HFFc6 (cell line): ENCODE results near the gene ZNF618. TPM values are rescaled to one million over a fixed set of nuclear protein-coding genes. Genes with fewer than 3 reads are reported as not detected.

ENCODE experiments used
- DNase-seq: peaks from one replicate; pipeline ENCODE4 v3.0.0-alpha.2; 2018
- H3K27ac Mint-ChIP-seq: 2 replicates; pipeline ENCODE4 v1.8.0; 2020; ENCODE audit warnings: mild to moderate bottlenecking, mixed read lengths
- H3K27me3 Mint-ChIP-seq: 2 replicates; pipeline ENCODE4 v1.8.0; 2021; ENCODE audit warnings: mild to moderate bottlenecking, moderate library complexity, mixed read lengths; ENCODE audit not compliant: insufficient read depth
- H3K36me3 Mint-ChIP-seq: 2 replicates; pipeline ENCODE4 v1.8.0; 2021; ENCODE audit warnings: low read depth, mixed read lengths
- H3K4me1 Mint-ChIP-seq: 2 replicates; pipeline ENCODE4 v1.8.0; 2020; ENCODE audit warnings: low read depth, mixed read lengths
- H3K4me3 Mint-ChIP-seq: 2 replicates; pipeline ENCODE4 v1.8.0; 2020; ENCODE audit warnings: mild to moderate bottlenecking, moderate library complexity, mixed read lengths
- H3K9me3 Mint-ChIP-seq: 2 replicates; pipeline ENCODE4 v1.8.0; 2020; ENCODE audit warnings: mild to moderate bottlenecking, mixed read lengths
- total RNA-seq, 6 experiments: library from RNA; stranded (reverse); fragmentation: NEBNext Ultra II Directional; extraction: Animal tissue kit (Norgen Biotek cat#: 25700); gene quantifications; 2 replicates in 1 of 6; 3 replicates in 5 of 6; pipeline ENCODE4 v1.2.3, GENCODE V29; 2021
- TF ChIP-seq, protein P1 (sequence below): fragments of 200-600 bp; sonication (generic); IDR thresholded peaks from 2 replicates; pipeline ENCODE4 v1.5.0; 2021; ENCODE audit warnings: antibody characterized with exemption, mild to moderate bottlenecking

Gene ZNF618
- total RNA-seq, 6 experiments from 2014 or later, result 9.4 to 13.6 (median 11.5) TPM

GRCh38 chr9:114031948-114032840, 156.1 kb downstream of the ZNF618 start:
- Mint-ChIP-seq H3K4me3 (no peak overlapping the region), H3K27ac (no peak overlapping the region), H3K4me1 (no peaks in the 10 kb centered on the region), H3K9me3 (no peaks in the 10 kb centered on the region), H3K36me3 (peaks cover 16% of the 10 kb centered on the region), H3K27me3 (no peaks in the 10 kb centered on the region; the same call in none of the 2 replicates)
- TF ChIP-seq, protein P1, sequence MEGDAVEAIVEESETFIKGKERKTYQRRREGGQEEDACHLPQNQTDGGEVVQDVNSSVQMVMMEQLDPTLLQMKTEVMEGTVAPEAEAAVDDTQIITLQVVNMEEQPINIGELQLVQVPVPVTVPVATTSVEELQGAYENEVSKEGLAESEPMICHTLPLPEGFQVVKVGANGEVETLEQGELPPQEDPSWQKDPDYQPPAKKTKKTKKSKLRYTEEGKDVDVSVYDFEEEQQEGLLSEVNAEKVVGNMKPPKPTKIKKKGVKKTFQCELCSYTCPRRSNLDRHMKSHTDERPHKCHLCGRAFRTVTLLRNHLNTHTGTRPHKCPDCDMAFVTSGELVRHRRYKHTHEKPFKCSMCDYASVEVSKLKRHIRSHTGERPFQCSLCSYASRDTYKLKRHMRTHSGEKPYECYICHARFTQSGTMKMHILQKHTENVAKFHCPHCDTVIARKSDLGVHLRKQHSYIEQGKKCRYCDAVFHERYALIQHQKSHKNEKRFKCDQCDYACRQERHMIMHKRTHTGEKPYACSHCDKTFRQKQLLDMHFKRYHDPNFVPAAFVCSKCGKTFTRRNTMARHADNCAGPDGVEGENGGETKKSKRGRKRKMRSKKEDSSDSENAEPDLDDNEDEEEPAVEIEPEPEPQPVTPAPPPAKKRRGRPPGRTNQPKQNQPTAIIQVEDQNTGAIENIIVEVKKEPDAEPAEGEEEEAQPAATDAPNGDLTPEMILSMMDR, result no peak
- DNase-seq, result no peak

GRCh38 chr9:114033397-114034103, 157.4 kb downstream of the ZNF618 start:
- no peak for DNase-seq
- Mint-ChIP-seq H3K4me3 (no peak overlapping the region), H3K4me1 (no peaks in the 10 kb centered on the region), H3K9me3 (no peaks in the 10 kb centered on the region), H3K27me3 (no peaks in the 10 kb centered on the region; the same call in none of the 2 replicates), H3K27ac (no peak overlapping the region), H3K36me3 (peaks cover 17% of the 10 kb centered on the region)
- TF ChIP-seq, protein P1, result peak; percentile 56

GRCh38 chr9:114034196-114034595, 158.1 kb downstream of the ZNF618 start:
- Mint-ChIP-seq H3K4me1 (no peaks in the 10 kb centered on the region), H3K27me3 (no peaks in the 10 kb centered on the region; the same call in none of the 2 replicates), H3K9me3 (no peaks in the 10 kb centered on the region), H3K4me3 (no peak overlapping the region), H3K36me3 (peaks cover 15% of the 10 kb centered on the region), H3K27ac (no peak overlapping the region)
- TF ChIP-seq, protein P1, result no peak
- DNase-seq, result no peak

- TF ChIP-seq, protein P1, result no peak
- Mint-ChIP-seq H3K9me3 (no peaks in the 10 kb centered on the region), H3K36me3 (peaks cover 14% of the 10 kb centered on the region), H3K4me1 (no peaks in the 10 kb centered on the region), H3K27me3 (no peaks in the 10 kb centered on the region; the same call in none of the 2 replicates), H3K4me3 (no peak overlapping the region), H3K27ac (no peak overlapping the region)
- DNase-seq, result no peak
Measured at GRCh38 chr9:114034661-114035062, 158.6 kb downstream of the ZNF618 start.

- peaks cover 18% of the 10 kb centered on the region for H3K36me3 Mint-ChIP-seq
- no peak overlapping the region for H3K27ac Mint-ChIP-seq
- no peak for DNase-seq
- no peak overlapping the region for H3K4me3 Mint-ChIP-seq
- no peaks in the 10 kb centered on the region for H3K4me1 Mint-ChIP-seq
- no peaks in the 10 kb centered on the region; the same call in none of the 2 replicates for H3K27me3 Mint-ChIP-seq
- no peaks in the 10 kb centered on the region for H3K9me3 Mint-ChIP-seq
- TF ChIP-seq, protein P1, result no peak
Measured at GRCh38 chr9:114035221-114035844, 159.2 kb downstream of the ZNF618 start.
